ENCODE results near the gene ZCWPW1. TPM values are rescaled to one million over a fixed set of nuclear protein-coding genes. Genes with fewer than 3 reads are reported as not detected.

ZCWPW1 gene
- total and polyA plus RNA-seq, 10 of the 15 experiments (the other 5 are each of a cell fraction or from before 2014, with no cell fraction given): 1.3 to 4.4 (median 3.7) TPM

GRCh38 chr7:100363098-100363497 lies 65.4 kb downstream of the ZCWPW1 start:
- Histone ChIP-seq H3K9ac (ENCODE audit: control insufficient read depth, insufficient read depth, low read length) (no peak overlapping the region), H3K79me2 (ENCODE audit: control insufficient read depth, insufficient read depth, low read length) (no peaks in the 10 kb centered on the region), H3K4me2 (ENCODE audit: control insufficient read depth, insufficient read depth) (no peak overlapping the region), H3K4me1 (ENCODE audit: control insufficient read depth, insufficient read depth, low read length) (peaks cover 46% of the 10 kb centered on the region), H2AFZ (ENCODE audit: control insufficient read depth, low read depth, low read length) (no peak overlapping the region), H3K4me3 (no peak overlapping the region), H4K20me1 (ENCODE audit: control insufficient read depth, insufficient read depth) (no peaks in the 10 kb centered on the region), H3K36me3 (ENCODE audit: control insufficient read depth in 2 of 2, insufficient read depth in 2 of 2, low read length in 1 of 2) (peaks cover 16 to 28% of the 10 kb centered on the region in 2 experiments), H3K27me3 (replicated peaks in 1 of 2; ENCODE audit: control insufficient read depth in 2 of 2, insufficient read depth in 2 of 2, low read length in 1 of 2) (no peaks in the 10 kb centered on the region), H3K9me3 (replicated peaks; ENCODE audit: control insufficient read depth, insufficient read depth, low read length) (no peaks in the 10 kb centered on the region), H3K27ac (ENCODE audit: control insufficient read depth, insufficient read depth) (no peak overlapping the region)
- no peak for TF ChIP-seq STAT3 (IDR thresholded peaks at IDR 0.05; ENCODE audit: low read depth, low read length)
- no peak for TF ChIP-seq SMARCA5 (IDR thresholded peaks at IDR 0.05)
- TF ChIP-seq NR2C1 (IDR thresholded peaks at IDR 0.05): no peak
- TF ChIP-seq SIN3A (IDR thresholded peaks at IDR 0.05; ENCODE audit: low read depth, low read length): no peak
- no peak for TF ChIP-seq MAX (IDR thresholded peaks at IDR 0.05; ENCODE audit: low read depth, low read length)
- SMC1A ChIA-PET (ENCODE audit: uncharacterized antibody, unreplicated experiment): no interaction called here
- RAD21 ChIA-PET (ENCODE audit: unreplicated experiment): no interaction called here
- intact Hi-C loops (cut with micrococcal nuclease; ENCODE audit: unreplicated experiment): loop anchor here (10.0 kb wide), 1 partner anchor 182 kb away; no protein-coding TSS in a partner anchor
- DNase-seq (ENCODE audit: low read depth, low spot score) (no peak), ATAC-seq (no peak), FAIRE-seq (no peak)
- POLR2A ChIA-PET: no interaction called here
- in situ Hi-C loops (cut with MboI): no loop called here
- CTCF ChIA-PET: no interaction called here
- no TSS peak for BruUV-seq (replicated peaks)

DNA sequence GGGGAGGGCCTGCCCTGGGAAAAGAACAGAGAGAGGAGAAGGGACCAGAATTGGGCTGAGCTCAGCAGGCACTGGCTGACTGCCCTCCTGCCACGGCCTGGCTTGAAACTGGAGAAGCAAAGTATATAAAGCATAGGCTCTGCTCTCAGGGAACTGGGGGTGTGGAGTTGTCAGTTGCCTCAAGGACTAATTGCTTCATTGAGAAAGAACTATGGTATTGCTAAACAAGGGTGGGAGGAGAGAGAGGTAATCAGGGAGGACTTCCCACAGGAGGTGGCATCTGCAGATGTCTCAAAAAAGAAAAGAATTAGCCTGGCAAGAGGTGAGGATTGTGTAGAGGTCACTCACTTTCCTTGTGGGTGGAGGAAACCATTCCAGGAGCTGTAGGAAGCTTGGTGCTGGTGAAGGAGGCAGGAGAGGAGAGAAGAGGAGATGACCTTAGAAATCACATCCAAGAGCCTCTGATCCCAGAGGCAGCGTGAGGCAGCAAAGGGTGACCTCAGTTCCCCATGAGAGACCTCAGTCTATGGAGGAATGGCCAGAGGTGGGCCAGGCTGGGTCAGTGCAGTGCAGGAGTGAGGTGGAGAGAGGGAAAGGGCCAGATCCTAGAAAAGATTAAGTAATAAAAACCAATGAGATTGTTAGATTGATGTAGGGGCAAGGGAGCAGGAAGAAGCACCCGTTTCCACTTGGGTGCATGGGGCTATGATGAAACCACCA lies 68.2 kb downstream of the ZCWPW1 start:
- H3K27ac ChIP-seq (ENCODE audit: control insufficient read depth, insufficient read depth): no peak overlapping the region
- in situ Hi-C loops (cut with MboI) (no loop called here), intact Hi-C loops (cut with micrococcal nuclease; ENCODE audit: unreplicated experiment) (loop anchor here (10.0 kb wide), 1 partner anchor 185 kb away; no protein-coding TSS in a partner anchor)
- peaks cover 24% of the 10 kb centered on the region for H3K4me1 ChIP-seq (ENCODE audit: control insufficient read depth, insufficient read depth, low read length)
- no peak overlapping the region for H2AFZ ChIP-seq (ENCODE audit: control insufficient read depth, low read depth, low read length)
- ATAC-seq (no peak), FAIRE-seq (no peak), DNase-seq (ENCODE audit: low read depth, low spot score) (no peak)
- RAD21 ChIA-PET (ENCODE audit: unreplicated experiment): interaction anchor here (2.1 kb wide), 1 partner anchor 47 kb away, joined by 11 read pairs; no protein-coding TSS in a partner anchor
- CTCF ChIA-PET: interaction anchor here (1.0 to 2.6 kb wide), 4 partner anchors 44 to 91 kb away, joined by 3 to 37 read pairs (median 4); no protein-coding TSS in a partner anchor
- no peaks in the 10 kb centered on the region for H3K79me2 ChIP-seq (ENCODE audit: control insufficient read depth, insufficient read depth, low read length)
- POLR2A ChIA-PET: interaction anchor here (0.6 kb wide), 1 partner anchor 24 kb away, joined by 3 read pairs; no protein-coding TSS in a partner anchor
- TF ChIP-seq, protein P1, sequence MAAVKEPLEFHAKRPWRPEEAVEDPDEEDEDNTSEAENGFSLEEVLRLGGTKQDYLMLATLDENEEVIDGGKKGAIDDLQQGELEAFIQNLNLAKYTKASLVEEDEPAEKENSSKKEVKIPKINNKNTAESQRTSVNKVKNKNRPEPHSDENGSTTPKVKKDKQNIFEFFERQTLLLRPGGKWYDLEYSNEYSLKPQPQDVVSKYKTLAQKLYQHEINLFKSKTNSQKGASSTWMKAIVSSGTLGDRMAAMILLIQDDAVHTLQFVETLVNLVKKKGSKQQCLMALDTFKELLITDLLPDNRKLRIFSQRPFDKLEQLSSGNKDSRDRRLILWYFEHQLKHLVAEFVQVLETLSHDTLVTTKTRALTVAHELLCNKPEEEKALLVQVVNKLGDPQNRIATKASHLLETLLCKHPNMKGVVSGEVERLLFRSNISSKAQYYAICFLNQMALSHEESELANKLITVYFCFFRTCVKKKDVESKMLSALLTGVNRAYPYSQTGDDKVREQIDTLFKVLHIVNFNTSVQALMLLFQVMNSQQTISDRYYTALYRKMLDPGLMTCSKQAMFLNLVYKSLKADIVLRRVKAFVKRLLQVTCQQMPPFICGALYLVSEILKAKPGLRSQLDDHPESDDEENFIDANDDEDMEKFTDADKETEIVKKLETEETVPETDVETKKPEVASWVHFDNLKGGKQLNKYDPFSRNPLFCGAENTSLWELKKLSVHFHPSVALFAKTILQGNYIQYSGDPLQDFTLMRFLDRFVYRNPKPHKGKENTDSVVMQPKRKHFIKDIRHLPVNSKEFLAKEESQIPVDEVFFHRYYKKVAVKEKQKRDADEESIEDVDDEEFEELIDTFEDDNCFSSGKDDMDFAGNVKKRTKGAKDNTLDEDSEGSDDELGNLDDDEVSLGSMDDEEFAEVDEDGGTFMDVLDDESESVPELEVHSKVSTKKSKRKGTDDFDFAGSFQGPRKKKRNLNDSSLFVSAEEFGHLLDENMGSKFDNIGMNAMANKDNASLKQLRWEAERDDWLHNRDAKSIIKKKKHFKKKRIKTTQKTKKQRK (IDR thresholded peaks at IDR 0.05; ENCODE audit: low read depth, low read length): no peak
- peak; percentile 29; the same call in 1 of the 2 replicates for TF ChIP-seq POLR2AphosphoS5 (IDR thresholded peaks at IDR 0.05; ENCODE audit: low read length)
- no peaks in the 10 kb centered on the region for H3K27me3 ChIP-seq (replicated peaks in 1 of 2; ENCODE audit: control insufficient read depth in 2 of 2, insufficient read depth in 2 of 2, low read length in 1 of 2)
- no peak overlapping the region for H3K9ac ChIP-seq (ENCODE audit: control insufficient read depth, insufficient read depth, low read length)
- H3K9me3 ChIP-seq (replicated peaks; ENCODE audit: control insufficient read depth, insufficient read depth, low read length): no peaks in the 10 kb centered on the region
- TSS peak; percentile 40 for BruUV-seq (replicated peaks)
- SMC1A ChIA-PET (ENCODE audit: uncharacterized antibody, unreplicated experiment): interaction anchor here (2.7 kb wide), 1 partner anchor 47 kb away, joined by 19 read pairs; no protein-coding TSS in a partner anchor
- 98% methylated on average over 3 of the region's 3 CpGs for WGBS (ENCODE audit: insufficient coverage, insufficient replicate concordance, low lambda C conversion rate, missing lambda C conversion rate)
- H3K4me3 ChIP-seq: no peak overlapping the region
- no peaks in the 10 kb centered on the region for H4K20me1 ChIP-seq (ENCODE audit: control insufficient read depth, insufficient read depth)
- H3K36me3 ChIP-seq (ENCODE audit: control insufficient read depth in 2 of 2, insufficient read depth in 2 of 2, low read length in 1 of 2): peaks cover 31 to 32% of the 10 kb centered on the region in 2 experiments
- H3K4me2 ChIP-seq (ENCODE audit: control insufficient read depth, insufficient read depth): no peak overlapping the region
